ENCODE results near the gene DNAJC16. TPM values are rescaled to one million over a fixed set of nuclear protein-coding genes. Genes with fewer than 3 reads are reported as not detected.

The DNAJC16 gene
- total and polyA plus RNA-seq, 2 of the 4 experiments (the other 2 are of a cell fraction) = 8.0 to 13.1 TPM

- Histone ChIP-seq H4K20me1 (ENCODE audit: insufficient read depth, low read length) (no peaks in the 10 kb centered on the region), H2BK120ac (ENCODE audit: low read depth, low read length) (no peak overlapping the region), H2AFZ (replicated peaks; ENCODE audit: low read length, poor library complexity) (peak overlapping the region; percentile 21), H2AK5ac (ENCODE audit: low read depth, low read length) (no peak overlapping the region), H2BK15ac (ENCODE audit: low read depth, low read length) (no peak overlapping the region), H3K4me1 (ENCODE audit: control insufficient read depth, insufficient read depth, low read length) (no peaks in the 10 kb centered on the region; the same call in 1 of the 2 replicates), H3K27me3 (ENCODE audit: control insufficient read depth, insufficient read depth, low read length) (no peaks in the 10 kb centered on the region), H4K8ac (ENCODE audit: low read depth in 2 of 2, low read length in 2 of 2) (no peak overlapping the region), H3K18ac (ENCODE audit: low read depth, low read length) (no peak overlapping the region), H3K9me1 (ENCODE audit: insufficient read depth, low read length) (no peaks in the 10 kb centered on the region), H3K4me3 (ENCODE audit: insufficient read depth, low read depth, low read length) (no peak overlapping the region), H3K27ac (ENCODE audit: insufficient read depth, low read length) (no peak overlapping the region), H4K5ac (ENCODE audit: low read depth, low read length) (no peak overlapping the region), H4K91ac (ENCODE audit: insufficient read depth, low read depth, low read length) (no peak overlapping the region), H3K56ac (ENCODE audit: extremely low read depth, insufficient read depth, low read length) (no peak overlapping the region), H3K36me3 (ENCODE audit: control insufficient read depth, insufficient read depth, low read length) (no peaks in the 10 kb centered on the region), H2BK20ac (ENCODE audit: low read depth, low read length) (no peak overlapping the region), H3K23ac (ENCODE audit: low read depth, low read length) (no peak overlapping the region), H3K79me1 (ENCODE audit: low read depth in 1 of 2, low read length in 2 of 2) (no peaks in the 10 kb centered on the region), H2BK5ac (ENCODE audit: low read depth, low read length, poor library complexity, severe bottlenecking) (no peak overlapping the region), H3K9ac (ENCODE audit: low read depth, low read length) (no peak overlapping the region), H2AK9ac (replicated peaks; ENCODE audit: low read depth, low read length, poor library complexity) (no peak overlapping the region), H3K4me2 (ENCODE audit: low read depth, low read length) (no peak overlapping the region), H3K4ac (ENCODE audit: low read depth, low read length) (no peak overlapping the region), H3K14ac (replicated peaks; ENCODE audit: low read depth, low read length) (no peak overlapping the region), H3K9me3 (ENCODE audit: control insufficient read depth, insufficient read depth, low read length) (no peaks in the 10 kb centered on the region; the same call in 1 of the 2 replicates)
- WGBS, 2 experiments (ENCODE audit: extremely low coverage in 2 of 2, insufficient read length in 1 of 2) = 0% methylated on average over 1 of the region's 5 CpGs; no CpG with 5 or more reads in 1 of the 2 experiments
- DNase-seq (no peak), ATAC-seq (ENCODE audit: low read depth) (no peak)
- no peak for TF ChIP-seq CTCF (conservative IDR thresholded peaks at IDR 0.05; ENCODE audit: low read depth, low read length)
- TF ChIP-seq FOS (IDR thresholded peaks at IDR 0.05; ENCODE audit: low read depth, low read length) = no peak
- no peak for TF ChIP-seq RAD21 (IDR thresholded peaks at IDR 0.05; ENCODE audit: low read length)
- TF ChIP-seq USF2 (IDR thresholded peaks at IDR 0.05; ENCODE audit: low read depth, low read length) = no peak
- no peak for TF ChIP-seq RCOR1 (IDR thresholded peaks at IDR 0.05; ENCODE audit: insufficient replicate concordance, low read length)
- no peak for TF ChIP-seq POLR2A (IDR thresholded peaks at IDR 0.05; ENCODE audit: low read depth, low read length)
- no peak for TF ChIP-seq CEBPB (IDR thresholded peaks at IDR 0.05; ENCODE audit: low read depth, low read length)
- ChIA-PET CTCF (interaction anchor here (1.8 kb wide), 1 partner anchor 149 kb away, joined by 5 read pairs; no protein-coding TSS in a partner anchor), POLR2A (ENCODE audit: unreplicated experiment) (no interaction called here)
- in situ Hi-C loops (cut with MboI; ENCODE audit: low sequenced_read_pairs) = no loop called here
- BruUV-seq (replicated peaks) = no TSS peak
- dilution Hi-C loops (cut with HindIII; ENCODE audit: low sequenced_read_pairs, unreplicated experiment) = no loop called here
- intact Hi-C loops (cut with micrococcal nuclease) = no loop called here
Measured at GRCh38 chr1:15592285-15592684, 65.6 kb downstream of the DNAJC16 start.

Data from IMR-90 (cell line).